K562 (cell line): ENCODE measurements around the gene GRIPAP1. TPM values are rescaled to one million over a fixed set of nuclear protein-coding genes. Genes with fewer than 3 reads are reported as not detected.

Experiments used
- BCOR ChIP-seq: fragments of 450-650 bp; IDR thresholded peaks from 2 replicates; pipeline ENCODE4 v1.6.1; 2016
- CCNT2 ChIP-seq: IDR thresholded peaks from 2 replicates; pipeline ENCODE4 v1.6.1; 2011; ENCODE audit warnings: borderline replicate concordance, low read depth, mild to moderate bottlenecking, moderate library complexity, mixed read lengths, low read length; ENCODE audit not compliant: insufficient read length; ENCODE audit errors: extremely low read depth
- CHCHD3 ChIP-seq: fragments of 250-450 bp; sonication (Bioruptor Pico); IDR thresholded peaks from 2 replicates; pipeline ENCODE4 v2.1.2; 2022; ENCODE audit warnings: mild to moderate bottlenecking
- PHF20 ChIP-seq: fragments of 450-650 bp; IDR thresholded peaks from 2 replicates; pipeline ENCODE4 v1.6.1; 2018; ENCODE audit not compliant: partially characterized antibody
- RCOR1 ChIP-seq, 2 experiments: IDR thresholded peaks; 2 replicates each; pipeline ENCODE4 v1.6.1; 2012; ENCODE audit warnings: low read depth in 2 of 2, low read length in 2 of 2, borderline replicate concordance in 1 of 2, improper control_type of control experiment in 1 of 2
- ZNF280A ChIP-seq: fragments of 450-650 bp; IDR thresholded peaks from 2 replicates; pipeline ENCODE4 v1.6.1; 2018; ENCODE audit warnings: mild to moderate bottlenecking, low read depth; ENCODE audit not compliant: partially characterized antibody
- polyA plus RNA-seq, 8 experiments: library from polyadenylated mRNA; depleted of rRNA in 4 of 8; stranded (reverse) in 5 of 8; unstranded in 3 of 8; fragments of >200 nt; fragmentation: Nextera tagmentation in 2 of 8; fragmentation: Illumina TruSeq in 1 of 8; extraction: Ambion mirVana in 2 of 8; extraction: Trizol in 1 of 8; gene quantifications; 2 replicates each; pipeline versions ENCODE4 v1.2.1 to v1.2.3, GENCODE V29; 2011 to 2014; ENCODE audit warnings: inconsistent platforms in 1 of 8, missing spikeins in 1 of 8
- total RNA-seq, 7 experiments: library from RNA; depleted of rRNA in 6 of 7; stranded (reverse); fragments of >200 nt in 6 of 7; fragmentation: Illumina TruSeq in 2 of 7; extraction: Trizol in 2 of 7; gene quantifications; 2 replicates each; pipeline versions ENCODE4 v1.2.1 to v1.2.3, GENCODE V29; 2011 to 2021; ENCODE audit warnings: low replicate concordance in 1 of 7
- TF ChIP-seq, protein P1 (sequence below), 2 experiments: fragments of 450-650 bp; formaldehyde crosslinking in 1 of 2; IDR thresholded peaks; 2 replicates each; pipeline versions ENCODE4 v1.4.0 to v1.6.1; 2014 to 2020; ENCODE audit warnings: mild to moderate bottlenecking in 2 of 2, borderline replicate concordance in 1 of 2, low read depth in 1 of 2
- TF ChIP-seq, protein P2 (sequence below), 2 experiments: fragments of 450-650 bp; IDR thresholded peaks; 2 replicates each; pipeline ENCODE4 v1.6.1; 2018; ENCODE audit warnings: mild to moderate bottlenecking in 2 of 2, low read depth in 1 of 2; ENCODE audit not compliant: partially characterized antibody in 2 of 2

The GRIPAP1 gene
- total and polyA plus RNA-seq, 9 of the 15 experiments (the other 6 are each of a cell fraction or from before 2014, with no cell fraction given), result 4.1 to 41.6 (median 24.0) TPM

DNA sequence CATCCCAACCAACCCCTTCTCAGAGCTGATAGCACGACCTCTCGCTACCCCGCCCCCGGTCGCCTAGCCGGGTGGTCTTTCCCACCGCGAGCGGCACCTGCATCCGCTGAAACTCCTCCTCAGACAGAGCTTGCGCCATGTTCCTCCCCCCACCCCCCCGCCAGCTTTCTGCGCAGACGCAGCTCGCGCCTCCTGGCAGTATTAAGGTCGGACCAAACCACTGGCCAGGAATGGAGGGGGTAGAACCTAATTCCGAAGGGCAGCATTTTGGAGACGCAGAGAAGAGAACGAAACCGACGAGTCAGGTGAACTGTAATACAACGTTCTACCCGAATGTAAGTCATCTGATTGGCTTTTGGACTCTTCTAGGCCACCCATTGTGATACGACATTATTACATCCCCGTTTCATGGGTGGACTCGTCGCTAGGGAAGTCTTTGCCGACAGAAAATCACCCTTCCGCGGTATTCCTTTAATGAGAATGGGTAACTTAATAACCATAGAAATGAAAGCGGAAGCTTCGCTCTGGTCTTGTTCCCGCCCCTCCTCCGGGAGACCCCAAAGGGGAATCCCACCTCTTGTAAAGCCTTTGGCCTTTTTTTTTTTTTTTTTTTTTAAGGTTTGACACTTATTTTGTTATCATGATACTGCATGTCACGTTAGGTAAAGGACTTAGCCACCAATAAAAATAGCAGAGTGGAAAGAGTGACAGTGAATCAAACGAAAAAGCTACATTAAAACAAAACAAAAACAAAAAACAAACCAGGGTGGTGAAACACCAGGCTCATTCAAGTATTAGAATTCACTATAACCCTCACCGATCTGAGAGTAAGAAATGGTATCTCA is at the start of gene GRIPAP1 (continued):
- TF ChIP-seq, protein P1, sequence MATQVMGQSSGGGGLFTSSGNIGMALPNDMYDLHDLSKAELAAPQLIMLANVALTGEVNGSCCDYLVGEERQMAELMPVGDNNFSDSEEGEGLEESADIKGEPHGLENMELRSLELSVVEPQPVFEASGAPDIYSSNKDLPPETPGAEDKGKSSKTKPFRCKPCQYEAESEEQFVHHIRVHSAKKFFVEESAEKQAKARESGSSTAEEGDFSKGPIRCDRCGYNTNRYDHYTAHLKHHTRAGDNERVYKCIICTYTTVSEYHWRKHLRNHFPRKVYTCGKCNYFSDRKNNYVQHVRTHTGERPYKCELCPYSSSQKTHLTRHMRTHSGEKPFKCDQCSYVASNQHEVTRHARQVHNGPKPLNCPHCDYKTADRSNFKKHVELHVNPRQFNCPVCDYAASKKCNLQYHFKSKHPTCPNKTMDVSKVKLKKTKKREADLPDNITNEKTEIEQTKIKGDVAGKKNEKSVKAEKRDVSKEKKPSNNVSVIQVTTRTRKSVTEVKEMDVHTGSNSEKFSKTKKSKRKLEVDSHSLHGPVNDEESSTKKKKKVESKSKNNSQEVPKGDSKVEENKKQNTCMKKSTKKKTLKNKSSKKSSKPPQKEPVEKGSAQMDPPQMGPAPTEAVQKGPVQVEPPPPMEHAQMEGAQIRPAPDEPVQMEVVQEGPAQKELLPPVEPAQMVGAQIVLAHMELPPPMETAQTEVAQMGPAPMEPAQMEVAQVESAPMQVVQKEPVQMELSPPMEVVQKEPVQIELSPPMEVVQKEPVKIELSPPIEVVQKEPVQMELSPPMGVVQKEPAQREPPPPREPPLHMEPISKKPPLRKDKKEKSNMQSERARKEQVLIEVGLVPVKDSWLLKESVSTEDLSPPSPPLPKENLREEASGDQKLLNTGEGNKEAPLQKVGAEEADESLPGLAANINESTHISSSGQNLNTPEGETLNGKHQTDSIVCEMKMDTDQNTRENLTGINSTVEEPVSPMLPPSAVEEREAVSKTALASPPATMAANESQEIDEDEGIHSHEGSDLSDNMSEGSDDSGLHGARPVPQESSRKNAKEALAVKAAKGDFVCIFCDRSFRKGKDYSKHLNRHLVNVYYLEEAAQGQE (IDR thresholded peaks at IDR 0.05; ENCODE audit: borderline replicate concordance), result peak; percentile 32; the same call in 1 of the 2 replicates
- TF ChIP-seq, protein P1 (CRISPR knock-in tag; IDR thresholded peaks at IDR 0.05; ENCODE audit: low read depth), result no peak
- no peak for TF ChIP-seq RCOR1 (IDR thresholded peaks at IDR 0.05; ENCODE audit: borderline replicate concordance in 1 of 2, low read depth in 2 of 2, low read length in 2 of 2)
- TF ChIP-seq ZNF280A, result no peak
- TF ChIP-seq, protein P2, sequence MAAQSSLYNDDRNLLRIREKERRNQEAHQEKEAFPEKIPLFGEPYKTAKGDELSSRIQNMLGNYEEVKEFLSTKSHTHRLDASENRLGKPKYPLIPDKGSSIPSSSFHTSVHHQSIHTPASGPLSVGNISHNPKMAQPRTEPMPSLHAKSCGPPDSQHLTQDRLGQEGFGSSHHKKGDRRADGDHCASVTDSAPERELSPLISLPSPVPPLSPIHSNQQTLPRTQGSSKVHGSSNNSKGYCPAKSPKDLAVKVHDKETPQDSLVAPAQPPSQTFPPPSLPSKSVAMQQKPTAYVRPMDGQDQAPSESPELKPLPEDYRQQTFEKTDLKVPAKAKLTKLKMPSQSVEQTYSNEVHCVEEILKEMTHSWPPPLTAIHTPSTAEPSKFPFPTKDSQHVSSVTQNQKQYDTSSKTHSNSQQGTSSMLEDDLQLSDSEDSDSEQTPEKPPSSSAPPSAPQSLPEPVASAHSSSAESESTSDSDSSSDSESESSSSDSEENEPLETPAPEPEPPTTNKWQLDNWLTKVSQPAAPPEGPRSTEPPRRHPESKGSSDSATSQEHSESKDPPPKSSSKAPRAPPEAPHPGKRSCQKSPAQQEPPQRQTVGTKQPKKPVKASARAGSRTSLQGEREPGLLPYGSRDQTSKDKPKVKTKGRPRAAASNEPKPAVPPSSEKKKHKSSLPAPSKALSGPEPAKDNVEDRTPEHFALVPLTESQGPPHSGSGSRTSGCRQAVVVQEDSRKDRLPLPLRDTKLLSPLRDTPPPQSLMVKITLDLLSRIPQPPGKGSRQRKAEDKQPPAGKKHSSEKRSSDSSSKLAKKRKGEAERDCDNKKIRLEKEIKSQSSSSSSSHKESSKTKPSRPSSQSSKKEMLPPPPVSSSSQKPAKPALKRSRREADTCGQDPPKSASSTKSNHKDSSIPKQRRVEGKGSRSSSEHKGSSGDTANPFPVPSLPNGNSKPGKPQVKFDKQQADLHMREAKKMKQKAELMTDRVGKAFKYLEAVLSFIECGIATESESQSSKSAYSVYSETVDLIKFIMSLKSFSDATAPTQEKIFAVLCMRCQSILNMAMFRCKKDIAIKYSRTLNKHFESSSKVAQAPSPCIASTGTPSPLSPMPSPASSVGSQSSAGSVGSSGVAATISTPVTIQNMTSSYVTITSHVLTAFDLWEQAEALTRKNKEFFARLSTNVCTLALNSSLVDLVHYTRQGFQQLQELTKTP (IDR thresholded peaks at IDR 0.05; ENCODE audit: low read depth in 1 of 2, partially characterized antibody in 2 of 2), result no peak
- TF ChIP-seq BCOR, result peak; percentile 84
- TF ChIP-seq PHF20, result peak; percentile 46
- no peak for TF ChIP-seq CHCHD3 (CRISPR knock-in tag)
- TF ChIP-seq CCNT2, result no peak
